Tibial artery (tissue), 4 donors: ENCODE data around the gene SLC25A25.
A peak's percentile ranks its signal among the peaks of the same experiment; 100 is the strongest.

Experiments
- DNase-seq, 2 donors: peaks; one replicate each; pipeline ENCODE4 v3.0.0-alpha.2; 2019
- H3K27ac ChIP-seq, 2 donors: fragments of 200-600 bp; sonication (generic) in 1 of 2; 1 replicate in 1 of 2; 2 replicates in 1 of 2; pipeline ENCODE4 v1.5.1; 2018 to 2019; ENCODE audit warnings: mild to moderate bottlenecking in 1 of 2
- H3K27me3 ChIP-seq, 2 donors: fragments of 200-600 bp; sonication (generic) in 1 of 2; one replicate each; pipeline versions ENCODE4 v1.5.1 to v1.6.0; 2016 to 2019
- H3K36me3 ChIP-seq, 3 donors: fragments of 200-600 bp; sonication (generic) in 2 of 3; one replicate each; pipeline ENCODE4 v1.5.1; 2016 to 2019; ENCODE audit warnings: mild to moderate bottlenecking in 2 of 3
- H3K4me1 ChIP-seq, 4 donors: fragments of 200-600 bp; sonication (generic) in 2 of 4; 1 replicate in 3 of 4; 2 replicates in 1 of 4; pipeline ENCODE4 v1.5.1; 2016 to 2019
- H3K4me3 ChIP-seq, 2 donors: fragments of 200-600 bp; sonication (generic) in 1 of 2; 1 replicate in 1 of 2; 2 replicates in 1 of 2; pipeline ENCODE4 v1.5.1; 2018 to 2019; ENCODE audit warnings: mild to moderate bottlenecking in 2 of 2
- H3K9me3 ChIP-seq, 3 donors: fragments of 200-600 bp; sonication (generic) in 1 of 3; one replicate each; pipeline ENCODE4 v1.5.1; 2016 to 2019
- intact Hi-C: fragments of 100-400 bp; cut with DNase I; formaldehyde crosslinking; loops from one replicate; pipeline ENCODE4 v1.15.0; 2023; ENCODE audit warnings: low total_unique reads
- TF ChIP-seq, protein P1 (sequence below), 2 experiments: fragments of 200-600 bp in 1 of 2; fragments of 450-650 bp in 1 of 2; IDR thresholded peaks; one replicate each; pipeline ENCODE4 v1.5.1; 2017 to 2019; ENCODE audit warnings: antibody characterized with exemption in 2 of 2, mild to moderate bottlenecking in 1 of 2, moderate library complexity in 1 of 2

SLC25A25 gene

DNA sequence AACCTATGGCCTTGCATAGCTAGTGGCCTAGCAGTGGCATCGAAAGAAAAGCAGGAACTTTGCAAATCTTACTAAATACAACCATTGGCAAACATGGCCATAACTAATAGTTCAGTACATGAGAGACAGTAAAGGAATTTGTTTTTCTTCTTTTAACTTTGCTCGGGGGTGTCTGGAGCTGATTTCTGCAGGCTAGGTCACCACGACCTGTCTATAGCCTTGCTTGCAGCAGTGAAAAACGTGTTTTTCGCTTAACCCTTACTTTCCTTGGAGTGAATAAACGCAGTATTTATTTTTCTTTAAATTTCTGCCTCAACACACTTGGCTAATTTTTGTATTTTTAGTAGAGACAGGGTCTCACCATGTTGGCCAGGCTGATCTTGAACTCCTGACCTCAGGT, 20.8 kb upstream of the SLC25A25 start:
- no peak overlapping the region for H3K4me3 ChIP-seq
- H3K27me3 ChIP-seq = no peaks in the 10 kb centered on the region
- intact Hi-C loops = no loop called here
- no peak overlapping the region for H3K27ac ChIP-seq
- no peaks in the 10 kb centered on the region for H3K9me3 ChIP-seq
- no peaks in the 10 kb centered on the region for H3K36me3 ChIP-seq
- DNase-seq = no peak
- TF ChIP-seq, protein P1, sequence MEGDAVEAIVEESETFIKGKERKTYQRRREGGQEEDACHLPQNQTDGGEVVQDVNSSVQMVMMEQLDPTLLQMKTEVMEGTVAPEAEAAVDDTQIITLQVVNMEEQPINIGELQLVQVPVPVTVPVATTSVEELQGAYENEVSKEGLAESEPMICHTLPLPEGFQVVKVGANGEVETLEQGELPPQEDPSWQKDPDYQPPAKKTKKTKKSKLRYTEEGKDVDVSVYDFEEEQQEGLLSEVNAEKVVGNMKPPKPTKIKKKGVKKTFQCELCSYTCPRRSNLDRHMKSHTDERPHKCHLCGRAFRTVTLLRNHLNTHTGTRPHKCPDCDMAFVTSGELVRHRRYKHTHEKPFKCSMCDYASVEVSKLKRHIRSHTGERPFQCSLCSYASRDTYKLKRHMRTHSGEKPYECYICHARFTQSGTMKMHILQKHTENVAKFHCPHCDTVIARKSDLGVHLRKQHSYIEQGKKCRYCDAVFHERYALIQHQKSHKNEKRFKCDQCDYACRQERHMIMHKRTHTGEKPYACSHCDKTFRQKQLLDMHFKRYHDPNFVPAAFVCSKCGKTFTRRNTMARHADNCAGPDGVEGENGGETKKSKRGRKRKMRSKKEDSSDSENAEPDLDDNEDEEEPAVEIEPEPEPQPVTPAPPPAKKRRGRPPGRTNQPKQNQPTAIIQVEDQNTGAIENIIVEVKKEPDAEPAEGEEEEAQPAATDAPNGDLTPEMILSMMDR (IDR thresholded peaks at IDR 0.05) = no peak
- H3K4me1 ChIP-seq = no peaks in the 10 kb centered on the region

DNA sequence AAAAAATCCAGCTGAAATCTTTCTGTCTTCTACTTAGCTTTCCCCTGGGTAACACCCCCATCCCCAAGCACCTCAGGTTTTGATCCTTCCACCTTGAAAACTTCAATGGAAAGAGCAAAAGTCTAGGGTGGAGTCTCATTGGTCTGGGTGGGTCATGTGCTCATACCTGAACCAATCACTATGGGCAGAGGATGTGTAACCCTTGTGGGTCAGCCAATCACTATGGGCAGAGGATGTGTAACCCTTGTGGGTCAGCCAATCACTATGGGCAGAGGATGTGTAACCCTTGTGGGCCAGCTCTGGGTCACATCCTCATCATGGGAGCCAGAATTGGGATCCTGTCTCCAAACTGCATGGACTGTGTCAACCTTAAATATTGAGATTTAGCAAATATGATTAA, 19.4 kb upstream of the SLC25A25 start:
- H3K36me3 ChIP-seq = no peaks in the 10 kb centered on the region
- H3K27me3 ChIP-seq = no peaks in the 10 kb centered on the region
- no peaks in the 10 kb centered on the region for H3K4me1 ChIP-seq
- TF ChIP-seq, protein P1 (IDR thresholded peaks at IDR 0.05) = no peak
- DNase-seq = no peak
- H3K4me3 ChIP-seq = no peak overlapping the region
- H3K27ac ChIP-seq = no peak overlapping the region
- no peaks in the 10 kb centered on the region for H3K9me3 ChIP-seq
- intact Hi-C loops = no loop called here

DNA sequence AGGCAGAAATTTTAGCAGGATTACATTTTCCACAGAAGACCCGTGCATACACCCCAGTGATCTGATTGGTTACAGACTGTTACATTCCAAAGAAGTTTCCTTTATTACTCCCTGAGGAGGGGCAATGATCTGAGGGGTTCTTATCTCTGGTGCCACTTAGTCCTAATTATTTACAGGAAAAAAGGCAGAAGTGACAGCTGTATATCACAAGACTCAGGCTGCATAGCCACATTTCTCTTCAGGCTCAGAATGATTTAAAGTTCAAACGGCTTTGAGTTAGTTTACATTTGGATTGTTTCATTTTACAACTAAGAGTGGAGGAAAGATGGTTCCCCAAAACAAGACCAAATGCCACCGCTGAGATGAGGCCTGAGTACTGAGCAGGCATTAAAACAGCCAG, 18.2 kb upstream of the SLC25A25 start:
- Histone ChIP-seq H3K4me1 (peaks cover 0 to 3% (median under 1%) of the 10 kb centered on the region in 4 donors), H3K9me3 (no peaks in the 10 kb centered on the region), H3K4me3 (no peak overlapping the region), H3K36me3 (no peaks in the 10 kb centered on the region), H3K27me3 (no peaks in the 10 kb centered on the region), H3K27ac (no peak overlapping the region)
- DNase-seq = no peak
- intact Hi-C loops = no loop called here
- TF ChIP-seq, protein P1 (IDR thresholded peaks at IDR 0.05) = no peak

DNA sequence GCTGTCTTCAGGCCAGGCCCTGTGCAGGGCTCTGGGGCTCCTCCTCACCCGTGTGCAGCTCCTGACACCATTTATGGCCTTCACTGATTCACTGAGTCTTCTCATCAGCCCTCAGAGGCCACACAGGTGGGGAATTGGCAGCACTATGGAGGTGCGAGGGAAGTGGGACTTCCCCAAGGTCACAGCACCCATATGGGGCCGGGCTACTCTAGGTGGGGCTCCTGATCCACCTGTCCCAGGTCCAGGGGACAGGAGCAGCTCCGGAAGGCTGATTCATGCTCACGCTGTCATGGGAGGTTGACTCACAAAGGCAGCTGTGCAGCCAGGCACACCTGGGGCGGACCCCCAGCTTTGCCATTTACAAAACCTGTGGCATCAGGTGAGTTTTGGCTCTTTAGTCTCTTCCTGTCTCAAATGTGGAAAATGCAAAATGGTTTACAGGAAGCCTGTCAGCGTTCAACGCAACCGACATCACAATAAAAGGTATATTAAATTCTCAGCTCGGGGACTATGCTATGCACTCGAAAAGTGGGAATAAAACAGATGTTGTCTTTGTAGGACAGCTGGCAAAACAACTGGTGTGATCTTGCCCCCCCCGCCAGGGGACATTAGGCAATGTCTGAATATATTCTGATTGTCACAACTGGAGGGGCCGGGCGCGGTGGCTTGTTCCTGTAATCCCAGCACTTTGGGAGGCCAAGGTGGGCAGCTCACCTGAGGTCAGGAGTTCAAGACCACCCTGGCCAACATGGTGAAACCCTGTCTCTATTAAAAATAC, 15.9 kb upstream of the SLC25A25 start:
- no peaks in the 10 kb centered on the region for H3K27me3 ChIP-seq
- H3K36me3 ChIP-seq = no peaks in the 10 kb centered on the region
- H3K27ac ChIP-seq = no peak overlapping the region
- TF ChIP-seq, protein P1 (IDR thresholded peaks at IDR 0.05) = no peak
- H3K4me3 ChIP-seq = no peak overlapping the region
- H3K9me3 ChIP-seq = no peaks in the 10 kb centered on the region
- H3K4me1 ChIP-seq = peaks cover 0 to 26% (median 12%) of the 10 kb centered on the region in 4 donors
- no peak for DNase-seq
- intact Hi-C loops = no loop called here

DNA sequence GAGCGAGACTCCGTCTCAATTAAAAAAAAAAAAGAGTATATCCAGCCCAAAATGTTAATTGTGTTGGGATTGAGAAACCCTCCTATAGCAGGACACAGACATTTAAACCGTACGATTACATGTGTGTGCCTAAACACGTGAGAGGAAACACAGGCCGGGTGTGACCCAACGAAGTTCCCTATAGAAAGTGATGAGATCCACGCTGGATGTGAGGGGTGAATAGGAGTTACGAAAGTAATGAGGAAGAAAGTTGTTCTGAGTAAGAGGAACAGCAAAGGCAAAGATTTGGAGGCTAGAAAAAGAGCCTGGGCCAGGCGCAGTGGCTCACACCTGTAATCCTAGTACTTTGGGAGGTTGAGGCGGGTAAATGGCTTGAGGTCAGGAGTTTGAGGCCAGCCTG, 14.5 kb upstream of the SLC25A25 start:
- Histone ChIP-seq H3K36me3 (no peaks in the 10 kb centered on the region), H3K4me1 (peaks cover 0 to 27% (median 15%) of the 10 kb centered on the region in 4 donors), H3K9me3 (no peaks in the 10 kb centered on the region), H3K27ac (no peak overlapping the region), H3K4me3 (no peak overlapping the region), H3K27me3 (no peaks in the 10 kb centered on the region)
- DNase-seq = peak; percentile 74
- TF ChIP-seq, protein P1 (IDR thresholded peaks at IDR 0.05) = no peak
- intact Hi-C loops = no loop called here
